ENCODE data around the gene EHBP1L1. TPM values are rescaled to one million over a fixed set of nuclear protein-coding genes. Genes with fewer than 3 reads are reported as not detected.

The EHBP1L1 gene
- total RNA-seq, 2 experiments from 2014 or later: 59.7 to 71.6 TPM

DNA sequence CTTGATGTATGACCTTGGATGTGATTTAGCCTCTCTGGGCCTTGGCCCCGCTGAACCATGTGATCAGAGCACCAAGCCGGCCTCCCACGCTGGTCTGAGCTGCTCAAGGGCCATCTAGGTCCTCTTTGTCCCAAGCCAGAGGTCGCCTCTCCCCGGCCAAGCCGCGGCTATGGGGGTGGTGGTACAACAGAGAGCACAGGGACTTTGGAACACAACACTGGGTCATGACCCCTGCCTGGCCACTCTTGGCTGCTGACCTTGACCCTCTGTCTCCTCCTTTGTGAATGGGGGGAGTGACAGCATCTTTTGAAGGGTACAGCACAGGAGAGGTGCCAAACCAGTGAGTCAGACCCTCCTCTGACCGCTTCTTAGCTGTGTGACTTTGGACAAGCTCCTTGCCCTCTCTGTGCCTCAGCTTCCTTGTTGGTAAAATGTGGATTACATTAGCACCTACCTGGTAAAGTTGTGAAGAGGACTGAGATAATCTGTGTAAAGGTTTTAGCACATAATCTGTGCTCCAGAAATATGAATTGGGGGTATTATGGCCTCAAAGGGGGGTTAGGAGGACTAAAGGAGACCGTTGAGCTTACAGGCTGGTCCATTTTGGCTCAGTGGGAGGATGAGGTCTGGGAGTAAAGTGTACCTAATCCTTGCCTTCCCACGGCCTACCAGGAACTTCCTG, 46.2 kb upstream of the EHBP1L1 start:
- no peak overlapping the region for H3K4me3 ChIP-seq (ENCODE audit: low read depth, low read length, poor library complexity, severe bottlenecking)
- H2AFZ ChIP-seq (ENCODE audit: low read length): no peak overlapping the region
- no peaks in the 10 kb centered on the region for H3K9me2 ChIP-seq (ENCODE audit: insufficient read depth, low read length)
- peaks cover 16% of the 10 kb centered on the region for H3K4me1 ChIP-seq (ENCODE audit: insufficient read depth, low read length, poor library complexity, severe bottlenecking)
- CTCF ChIA-PET (ENCODE audit: unreplicated experiment): interaction anchor here (1.0 kb wide), 1 partner anchor 9 kb away, joined by 3 read pairs; no protein-coding TSS in a partner anchor
- peaks cover 7% of the 10 kb centered on the region; the same call in 1 of the 2 replicates for H3K79me2 ChIP-seq (ENCODE audit: insufficient read depth, low read depth, low read length)
- H4K20me1 ChIP-seq (ENCODE audit: insufficient read depth, low read length): no peaks in the 10 kb centered on the region
- H3K36me3 ChIP-seq (ENCODE audit: insufficient read depth, low read length): peaks cover 29% of the 10 kb centered on the region; the same call in 1 of the 2 replicates
- no peaks in the 10 kb centered on the region for H3K9me3 ChIP-seq (ENCODE audit: low read length)
- no peak for TF ChIP-seq EZH2phosphoT487 (IDR thresholded peaks at IDR 0.05; ENCODE audit: borderline replicate concordance, low read depth, low read length)
- no peak for TF ChIP-seq CTCF (conservative IDR thresholded peaks at IDR 0.05; ENCODE audit: low read length)
- DNase-seq (ENCODE audit: low spot score): no peak
- POLR2A ChIA-PET: no interaction called here
- intact Hi-C loops (cut with micrococcal nuclease; ENCODE audit: unreplicated experiment): no loop called here
- no peak overlapping the region for H3K27ac ChIP-seq (ENCODE audit: low read depth, low read length, poor library complexity, severe bottlenecking)
- no peak overlapping the region for H3K4me2 ChIP-seq (ENCODE audit: low read length)
- BruUV-seq (replicated peaks): no TSS peak

DNA sequence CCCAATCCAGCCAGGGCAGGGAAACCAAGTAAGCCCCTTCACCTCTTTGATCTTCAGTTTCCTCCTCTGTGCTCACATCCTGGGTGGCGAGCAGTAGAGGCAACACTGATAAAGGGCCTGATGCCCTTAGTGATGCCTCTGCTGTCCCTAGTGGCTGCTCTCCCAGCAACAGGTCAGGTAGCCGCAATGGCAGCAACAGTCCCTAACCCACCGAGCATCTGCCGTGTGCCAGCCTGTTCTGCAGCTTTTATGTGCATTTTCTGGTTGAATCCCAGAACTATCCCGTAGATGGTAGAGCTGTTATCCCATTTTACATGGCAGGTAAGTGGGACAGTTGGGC, 45.7 kb upstream of the EHBP1L1 start:
- DNase-seq (ENCODE audit: low spot score): peak; percentile 77
- TF ChIP-seq EZH2phosphoT487 (IDR thresholded peaks at IDR 0.05; ENCODE audit: borderline replicate concordance, low read depth, low read length): no peak
- peak; percentile 76 for TF ChIP-seq CTCF (conservative IDR thresholded peaks at IDR 0.05; ENCODE audit: low read length)
- Histone ChIP-seq H3K4me3 (ENCODE audit: low read depth, low read length, poor library complexity, severe bottlenecking) (no peak overlapping the region), H4K20me1 (ENCODE audit: insufficient read depth, low read length) (no peaks in the 10 kb centered on the region), H3K4me1 (ENCODE audit: insufficient read depth, low read length, poor library complexity, severe bottlenecking) (peaks cover 16% of the 10 kb centered on the region), H2AFZ (ENCODE audit: low read length) (no peak overlapping the region), H3K9me2 (ENCODE audit: insufficient read depth, low read length) (no peaks in the 10 kb centered on the region), H3K27ac (ENCODE audit: low read depth, low read length, poor library complexity, severe bottlenecking) (no peak overlapping the region), H3K36me3 (ENCODE audit: insufficient read depth, low read length) (peaks cover 29% of the 10 kb centered on the region; the same call in 1 of the 2 replicates), H3K79me2 (ENCODE audit: insufficient read depth, low read depth, low read length) (peaks cover 7% of the 10 kb centered on the region; the same call in 1 of the 2 replicates), H3K9me3 (ENCODE audit: low read length) (no peaks in the 10 kb centered on the region), H3K4me2 (ENCODE audit: low read length) (no peak overlapping the region)
- BruUV-seq (replicated peaks): no TSS peak
- POLR2A ChIA-PET: no interaction called here
- intact Hi-C loops (cut with micrococcal nuclease; ENCODE audit: unreplicated experiment): no loop called here
- CTCF ChIA-PET (ENCODE audit: unreplicated experiment): interaction anchor here (1.0 kb wide), 1 partner anchor 8 kb away, joined by 3 read pairs; no protein-coding TSS in a partner anchor

GRCh38 chr11:65532388-65533064, 43.3 kb upstream of the EHBP1L1 start:
- no TSS peak for BruUV-seq (replicated peaks)
- TF ChIP-seq EZH2phosphoT487 (IDR thresholded peaks at IDR 0.05; ENCODE audit: borderline replicate concordance, low read depth, low read length): no peak
- no peak for TF ChIP-seq CTCF (conservative IDR thresholded peaks at IDR 0.05; ENCODE audit: low read length)
- peaks cover 8% of the 10 kb centered on the region for H3K4me1 ChIP-seq (ENCODE audit: insufficient read depth, low read length, poor library complexity, severe bottlenecking)
- no peak overlapping the region for H3K27ac ChIP-seq (ENCODE audit: low read depth, low read length, poor library complexity, severe bottlenecking)
- H3K79me2 ChIP-seq (ENCODE audit: insufficient read depth, low read depth, low read length): no peaks in the 10 kb centered on the region
- DNase-seq (ENCODE audit: low spot score): no peak
- H3K36me3 ChIP-seq (ENCODE audit: insufficient read depth, low read length): peaks cover 22% of the 10 kb centered on the region; the same call in 1 of the 2 replicates
- intact Hi-C loops (cut with micrococcal nuclease; ENCODE audit: unreplicated experiment): no loop called here
- CTCF ChIA-PET (ENCODE audit: unreplicated experiment): no interaction called here
- H2AFZ ChIP-seq (ENCODE audit: low read length): no peak overlapping the region
- POLR2A ChIA-PET: no interaction called here
- no peaks in the 10 kb centered on the region for H4K20me1 ChIP-seq (ENCODE audit: insufficient read depth, low read length)
- no peaks in the 10 kb centered on the region for H3K9me3 ChIP-seq (ENCODE audit: low read length)
- no peaks in the 10 kb centered on the region for H3K9me2 ChIP-seq (ENCODE audit: insufficient read depth, low read length)
- H3K4me3 ChIP-seq (ENCODE audit: low read depth, low read length, poor library complexity, severe bottlenecking): no peak overlapping the region
- H3K4me2 ChIP-seq (ENCODE audit: low read length): no peak overlapping the region

Data from OCI-LY7 (cell line).